Tibial artery (tissue), 4 donors: Measurements from ENCODE around the gene TMCC2.
A peak's percentile ranks its signal among the peaks of the same experiment; 100 is the strongest.

Experiments used
- DNase-seq, 2 donors: peaks; one replicate each; pipeline ENCODE4 v3.0.0-alpha.2; 2019
- H3K27ac ChIP-seq, 2 donors: fragments of 200-600 bp; sonication (generic) in 1 of 2; 1 replicate in 1 of 2; 2 replicates in 1 of 2; pipeline ENCODE4 v1.5.1; 2018 to 2019; ENCODE audit warnings: mild to moderate bottlenecking in 1 of 2
- H3K27me3 ChIP-seq, 2 donors: fragments of 200-600 bp; sonication (generic) in 1 of 2; one replicate each; pipeline versions ENCODE4 v1.5.1 to v1.6.0; 2016 to 2019
- H3K36me3 ChIP-seq, 3 donors: fragments of 200-600 bp; sonication (generic) in 2 of 3; one replicate each; pipeline ENCODE4 v1.5.1; 2016 to 2019; ENCODE audit warnings: mild to moderate bottlenecking in 2 of 3
- H3K4me1 ChIP-seq, 4 donors: fragments of 200-600 bp; sonication (generic) in 2 of 4; 1 replicate in 3 of 4; 2 replicates in 1 of 4; pipeline ENCODE4 v1.5.1; 2016 to 2019
- H3K4me3 ChIP-seq, 2 donors: fragments of 200-600 bp; sonication (generic) in 1 of 2; 1 replicate in 1 of 2; 2 replicates in 1 of 2; pipeline ENCODE4 v1.5.1; 2018 to 2019; ENCODE audit warnings: mild to moderate bottlenecking in 2 of 2
- H3K9me3 ChIP-seq, 3 donors: fragments of 200-600 bp; sonication (generic) in 1 of 3; one replicate each; pipeline ENCODE4 v1.5.1; 2016 to 2019
- CTCF ChIP-seq, 2 experiments: fragments of 200-600 bp in 1 of 2; fragments of 450-650 bp in 1 of 2; IDR thresholded peaks; one replicate each; pipeline ENCODE4 v1.5.1; 2017 to 2019; ENCODE audit warnings: antibody characterized with exemption in 2 of 2, mild to moderate bottlenecking in 1 of 2, moderate library complexity in 1 of 2
- intact Hi-C: fragments of 100-400 bp; cut with DNase I; formaldehyde crosslinking; loops from one replicate; pipeline ENCODE4 v1.15.0; 2023; ENCODE audit warnings: low total_unique reads

The TMCC2 gene

GRCh38 chr1:205247130-205247921 lies 19.6 kb downstream of the TMCC2 start:
- Histone ChIP-seq H3K9me3 (no peaks in the 10 kb centered on the region), H3K4me1 (peaks cover 0 to 63% (median 54%) of the 10 kb centered on the region in 4 donors), H3K4me3 (no peak overlapping the region), H3K36me3 (no peaks in the 10 kb centered on the region), H3K27me3 (no peaks in the 10 kb centered on the region), H3K27ac (peak overlapping the region; percentile 84 to 86)
- no peak for TF ChIP-seq CTCF (IDR thresholded peaks at IDR 0.05)
- peak; percentile 27 to 66 for DNase-seq
- intact Hi-C loops, result no loop called here

- Histone ChIP-seq H3K36me3 (no peaks in the 10 kb centered on the region), H3K4me3 (peak overlapping the region in 1 of 2 donors; percentile 5), H3K27ac (peak overlapping the region; percentile 84 to 86), H3K27me3 (no peaks in the 10 kb centered on the region), H3K9me3 (no peaks in the 10 kb centered on the region), H3K4me1 (peaks cover 0 to 66% (median 54%) of the 10 kb centered on the region in 4 donors)
- intact Hi-C loops, result no loop called here
- peak; percentile 79 to 90 for DNase-seq
- TF ChIP-seq CTCF (IDR thresholded peaks at IDR 0.05), result no peak
Measured at GRCh38 chr1:205248793-205249601, 21.3 kb downstream of the TMCC2 start.

- Histone ChIP-seq H3K9me3 (no peaks in the 10 kb centered on the region), H3K36me3 (no peaks in the 10 kb centered on the region), H3K4me3 (peak overlapping the region in 1 of 2 donors; percentile 5), H3K27me3 (no peaks in the 10 kb centered on the region), H3K27ac (peak overlapping the region; percentile 84 to 86), H3K4me1 (peaks cover 0 to 66% (median 54%) of the 10 kb centered on the region in 4 donors)
- DNase-seq, result no peak
- intact Hi-C loops, result loop anchor here (10.0 kb wide), 1 partner anchor 265 kb away; no protein-coding TSS in a partner anchor
- TF ChIP-seq CTCF (IDR thresholded peaks at IDR 0.05), result no peak
Measured at GRCh38 chr1:205249651-205250050, 21.9 kb downstream of the TMCC2 start.

- DNase-seq, result no peak
- Histone ChIP-seq H3K36me3 (no peaks in the 10 kb centered on the region), H3K27me3 (no peaks in the 10 kb centered on the region), H3K4me3 (no peak overlapping the region), H3K4me1 (peaks cover 0 to 69% (median 54%) of the 10 kb centered on the region in 4 donors), H3K9me3 (no peaks in the 10 kb centered on the region), H3K27ac (peak overlapping the region; percentile 84 to 86)
- intact Hi-C loops, result loop anchor here (10.0 kb wide), 1 partner anchor 266 kb away; no protein-coding TSS in a partner anchor
- TF ChIP-seq CTCF (IDR thresholded peaks at IDR 0.05), result no peak
Measured at GRCh38 chr1:205250699-205251098, 23.0 kb downstream of the TMCC2 start.

GRCh38 chr1:205251576-205251975 lies 23.8 kb downstream of the TMCC2 start:
- Histone ChIP-seq H3K27ac (peak overlapping the region; percentile 84 to 86), H3K4me1 (peaks cover 0 to 67% (median 52%) of the 10 kb centered on the region in 4 donors), H3K4me3 (no peak overlapping the region), H3K27me3 (no peaks in the 10 kb centered on the region), H3K9me3 (no peaks in the 10 kb centered on the region), H3K36me3 (no peaks in the 10 kb centered on the region)
- DNase-seq, result no peak
- no peak for TF ChIP-seq CTCF (IDR thresholded peaks at IDR 0.05)
- intact Hi-C loops, result loop anchor here (10.0 kb wide), 1 partner anchor 267 kb away; no protein-coding TSS in a partner anchor
